AG04449 (cell line): Measurements from ENCODE around the gene WDFY4.

Source experiments
- CTCF ChIA-PET: fragments of 350-600 bp; formaldehyde crosslinking; extraction: SDS; loops from one replicate; lab custom pipeline; 2021; ENCODE audit warnings: antibody characterized with exemption; lab: Yijun Ruan, JAX
- POLR2A ChIA-PET: fragments of 400-600, 350-600 bp; formaldehyde crosslinking; extraction: SDS; loops from one replicate; lab custom pipeline; 2020; ENCODE audit warnings: antibody characterized with exemption, inconsistent platforms; lab: Yijun Ruan, JAX
- DNase-seq: peaks from one replicate; pipeline ENCODE4 v3.0.0-alpha.2; 2010; ENCODE audit warnings: low read depth, low spot score
- H3K4me3 ChIP-seq: 2 replicates; pipeline ENCODE4 v1.5.1; 2011; ENCODE audit warnings: low read depth, mild to moderate bottlenecking, control low read depth, low read length
- CTCF ChIP-seq: IDR thresholded peaks from one replicate; pipeline ENCODE4 v1.5.1; 2011; ENCODE audit warnings: mild to moderate bottlenecking, moderate library complexity, low read length, control low read depth, inconsistent platforms; ENCODE audit not compliant: insufficient read depth; ENCODE audit errors: missing control alignments

Gene WDFY4

DNA sequence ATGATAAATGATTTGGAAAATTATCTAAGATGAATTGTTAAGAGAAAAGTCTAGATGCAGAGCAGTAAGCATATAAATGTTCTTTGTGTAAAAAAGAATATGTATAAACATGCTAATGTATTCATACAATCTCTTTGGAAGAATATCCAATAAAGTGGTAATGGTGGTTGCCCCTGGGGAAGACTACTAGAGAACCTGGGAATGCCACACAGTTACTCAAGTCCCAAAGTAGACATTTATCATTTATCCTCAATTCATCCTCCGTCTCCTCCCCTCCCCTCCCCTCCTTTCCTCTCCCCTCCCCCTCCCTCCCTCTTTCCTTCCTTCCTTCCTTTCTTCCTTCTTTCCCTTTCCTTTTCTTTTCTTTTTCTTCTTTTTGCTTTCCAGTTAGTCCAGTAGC is 203.3 kb downstream of the WDFY4 start:
- ChIA-PET CTCF (no interaction called here), POLR2A (no interaction called here)

DNA sequence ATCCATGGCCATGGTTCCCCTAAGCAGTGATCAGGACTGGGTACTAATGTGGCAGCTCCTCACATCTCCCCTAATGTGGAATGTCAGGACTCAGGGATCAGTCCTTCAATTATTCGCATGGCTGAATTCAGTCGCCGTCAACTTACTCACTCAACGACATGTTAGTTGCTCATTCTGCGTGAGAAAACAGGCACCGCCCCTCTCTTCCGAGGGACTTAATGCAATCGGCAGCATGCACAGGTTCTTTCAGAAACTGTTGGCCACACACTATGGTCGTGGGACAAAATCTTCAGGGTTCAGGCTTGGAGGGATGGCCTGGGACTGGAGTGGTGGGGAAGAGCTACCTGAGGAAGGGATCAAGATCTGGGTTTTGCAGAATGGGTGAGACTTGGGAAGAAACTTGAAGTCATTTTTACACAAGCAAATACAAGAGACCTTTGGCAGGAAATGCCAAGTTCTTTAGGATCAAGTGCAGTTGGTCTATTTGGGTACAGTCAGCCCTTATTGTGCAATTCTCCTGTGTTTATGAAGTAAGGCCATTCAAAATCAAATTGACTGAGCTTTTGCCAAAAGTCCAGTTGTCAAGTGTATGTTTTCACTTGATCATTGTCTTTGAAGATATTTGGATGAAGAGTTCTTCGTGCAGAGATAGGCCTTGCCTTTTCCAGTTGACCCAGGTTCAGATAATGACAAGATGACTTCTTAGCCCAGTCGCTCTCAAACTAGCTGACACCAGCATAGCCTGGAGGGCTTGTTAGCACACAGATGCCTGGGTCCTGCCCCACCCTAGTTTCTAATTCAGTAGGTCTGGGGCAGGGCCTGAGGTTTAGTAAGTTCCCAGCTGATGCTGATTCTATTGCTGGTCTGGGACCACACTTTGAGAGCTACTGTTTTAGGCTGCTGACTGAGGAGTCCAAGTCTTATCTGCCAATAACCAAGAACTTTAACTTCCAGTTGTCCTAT is 206.5 kb downstream of the WDFY4 start:
- DNase-seq: no peak
- CTCF ChIA-PET: interaction anchor here (0.8 kb wide), 1 partner anchor 516 kb away, joined by 3 read pairs; no protein-coding TSS in a partner anchor
- no peak for TF ChIP-seq CTCF
- no peak overlapping the region for H3K4me3 ChIP-seq
- POLR2A ChIA-PET: no interaction called here

More for the DNA sequence above, 203.3 kb downstream of the WDFY4 start:
- no peak overlapping the region for H3K4me3 ChIP-seq
- no peak for DNase-seq
- no peak for TF ChIP-seq CTCF

DNA sequence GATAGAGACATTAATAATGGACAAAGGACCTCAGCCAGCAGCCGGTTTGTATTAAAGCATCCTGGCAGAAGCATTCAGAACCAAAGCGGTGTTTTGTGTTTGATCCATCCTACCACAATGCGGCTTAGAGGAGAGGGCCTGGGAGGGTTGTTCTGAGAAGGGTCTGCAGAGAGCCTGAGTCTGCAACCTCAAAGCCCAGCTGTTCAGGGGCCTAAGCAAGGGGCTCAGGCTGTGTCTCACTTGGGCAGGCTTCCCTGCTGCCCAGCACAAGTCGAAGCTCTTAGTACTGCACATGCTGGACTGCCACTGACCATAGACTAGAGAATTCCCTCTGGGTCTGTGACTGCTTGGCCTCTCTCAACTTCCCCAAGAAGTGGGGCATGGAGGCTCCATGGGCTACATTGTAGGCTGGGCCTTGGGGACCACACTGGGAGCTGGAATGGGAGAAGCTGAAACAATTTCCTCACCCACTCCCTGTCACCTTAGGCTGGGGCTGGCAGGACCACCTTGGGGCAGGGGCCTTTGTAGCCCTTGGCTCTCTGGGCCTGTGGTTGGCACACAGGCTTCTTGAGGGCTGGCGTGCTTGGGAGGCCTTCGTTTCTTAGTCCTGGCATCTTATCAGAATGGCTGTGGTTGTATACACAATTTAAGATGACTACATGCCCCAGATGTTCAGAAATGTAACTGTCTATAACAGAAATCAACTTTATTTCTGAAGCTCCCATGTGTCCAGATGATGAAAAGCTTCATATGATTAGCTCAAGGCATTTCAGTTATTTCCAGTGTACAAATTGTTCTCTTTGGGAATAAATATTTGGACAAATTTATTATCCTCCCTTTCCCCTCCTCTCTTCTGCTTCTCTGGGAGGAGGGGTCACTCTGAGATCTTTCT is 210.5 kb downstream of the WDFY4 start:
- TF ChIP-seq CTCF: no peak
- POLR2A ChIA-PET: no interaction called here
- DNase-seq: no peak
- no peak overlapping the region for H3K4me3 ChIP-seq
- CTCF ChIA-PET: interaction anchor here (1.0 kb wide), 1 partner anchor 10 kb away, joined by 3 read pairs; no protein-coding TSS in a partner anchor

GRCh38 chr10:48895803-48896195 is 211.1 kb downstream of the WDFY4 start:
- CTCF ChIA-PET: interaction anchor here (1.0 kb wide), 1 partner anchor 9 kb away, joined by 3 read pairs; no protein-coding TSS in a partner anchor

DNA sequence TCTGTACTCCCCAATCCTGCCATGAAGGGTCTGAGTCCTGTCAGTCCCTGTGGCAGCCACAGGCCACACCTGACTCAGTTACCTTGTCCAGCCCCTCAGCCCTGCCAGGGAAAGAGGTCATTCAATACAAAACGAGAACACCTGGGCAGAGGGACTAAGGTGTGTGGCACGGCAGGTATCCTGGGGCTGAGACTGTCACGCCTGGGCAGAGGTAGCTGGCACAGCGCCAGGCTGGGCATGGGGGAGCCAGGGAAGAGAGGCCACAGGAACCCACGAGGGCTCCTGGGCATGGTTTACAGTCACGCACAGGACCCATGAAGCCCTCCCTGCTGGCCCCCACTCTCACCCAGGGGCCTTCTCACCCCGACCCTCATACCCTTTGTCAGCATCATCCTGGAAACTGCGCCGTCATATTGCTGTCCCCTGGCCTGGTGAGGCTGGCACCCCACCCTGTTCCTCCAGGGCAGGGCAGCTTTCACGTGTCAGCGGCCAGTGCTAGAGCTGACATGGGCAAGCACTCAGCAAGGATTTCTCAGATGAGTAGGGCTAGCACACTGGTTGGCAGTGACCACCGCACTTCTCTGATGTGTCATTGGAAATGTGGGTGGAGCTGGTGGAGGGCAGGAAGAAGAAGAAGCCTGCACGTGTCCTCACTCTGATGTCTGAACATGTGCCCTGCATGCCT is 212.2 kb downstream of the WDFY4 start:
- POLR2A ChIA-PET: no interaction called here
- CTCF ChIA-PET: interaction anchor here (0.6 kb wide), 1 partner anchor 55 kb away, joined by 3 read pairs; no protein-coding TSS in a partner anchor
- no peak for DNase-seq
- no peak for TF ChIP-seq CTCF
- no peak overlapping the region for H3K4me3 ChIP-seq

More at GRCh38 chr10:48895803-48896195, 211.1 kb downstream of the WDFY4 start:
- POLR2A ChIA-PET: no interaction called here
- TF ChIP-seq CTCF: no peak
- no peak for DNase-seq
- H3K4me3 ChIP-seq: no peak overlapping the region
